Vagina (tissue), 2 donors: ENCODE data around the gene LAMA2. TPM values are rescaled to one million over a fixed set of nuclear protein-coding genes. Genes with fewer than 3 reads are reported as not detected.

Experiments
- DNase-seq, 2 donors: peaks; one replicate each; pipeline ENCODE4 v3.0.0-alpha.2; 2017; ENCODE audit errors: extremely low spot score in 2 of 2
- H3K27ac ChIP-seq: fragments of 200-600 bp; sonication (generic); one replicate; pipeline ENCODE4 v1.5.1; 2019
- H3K27me3 ChIP-seq: fragments of 200-600 bp; sonication (generic); one replicate; pipeline ENCODE4 v1.5.1; 2019
- H3K36me3 ChIP-seq, 2 donors: fragments of 200-600 bp; sonication (generic); one replicate each; pipeline ENCODE4 v1.5.1; 2017 to 2019
- H3K4me1 ChIP-seq: fragments of 200-600 bp; sonication (generic); one replicate; pipeline ENCODE4 v1.5.1; 2019
- H3K4me3 ChIP-seq, 2 donors: fragments of 200-600 bp; sonication (generic); 1 replicate in 1 of 2; 2 replicates in 1 of 2; pipeline ENCODE4 v1.5.1; 2016 to 2019
- H3K9me3 ChIP-seq: fragments of 200-600 bp; sonication (generic); one replicate; pipeline ENCODE4 v1.5.1; 2019
- CTCF ChIP-seq, 3 experiments: fragments of 450-650 bp in 2 of 3; fragments of 200-600 bp in 1 of 3; sonication (generic) in 1 of 3; IDR thresholded peaks; one replicate each; pipeline ENCODE4 v1.5.1; 2017 to 2019; ENCODE audit warnings: antibody characterized with exemption in 3 of 3, mild to moderate bottlenecking in 2 of 3, moderate library complexity in 2 of 3
- POLR2A ChIP-seq, 2 donors: fragments of 450-650 bp; IDR thresholded peaks; one replicate each; pipeline ENCODE4 v1.6.1; 2017; ENCODE audit warnings: antibody characterized with exemption in 2 of 2, mild to moderate bottlenecking in 2 of 2, moderate library complexity in 2 of 2
- POLR2AphosphoS5 ChIP-seq, 2 donors: sonication (generic); formaldehyde crosslinking; IDR thresholded peaks; one replicate each; pipeline ENCODE4 v1.9.0; 2017; ENCODE audit warnings: antibody characterized with exemption in 2 of 2, mild to moderate bottlenecking in 2 of 2, low read depth in 1 of 2; ENCODE audit not compliant: insufficient read depth in 1 of 2
- intact Hi-C: fragments of 100-400 bp; cut with DNase I; formaldehyde crosslinking; loops from one replicate; pipeline ENCODE4 v1.15.1; 2023
- total RNA-seq: library from RNA; depleted of rRNA; stranded (reverse); fragments of >200 nt; gene quantifications from one replicate; pipeline ENCODE4 v1.2.3, GENCODE V29; 2016

LAMA2 gene
- total RNA-seq, 1 donor from 2014 or later = 91.1 TPM

GRCh38 chr6:129552413-129552812 is 669.5 kb downstream of the LAMA2 start:
- DNase-seq = no peak
- no peaks in the 10 kb centered on the region for H3K9me3 ChIP-seq
- no peak overlapping the region for H3K27ac ChIP-seq
- H3K4me1 ChIP-seq = no peaks in the 10 kb centered on the region
- H3K36me3 ChIP-seq = no peaks in the 10 kb centered on the region
- intact Hi-C loops = no loop called here
- no peaks in the 10 kb centered on the region for H3K27me3 ChIP-seq
- TF ChIP-seq CTCF (IDR thresholded peaks at IDR 0.05) (no peak), POLR2A (IDR thresholded peaks at IDR 0.05) (no peak), POLR2AphosphoS5 (IDR thresholded peaks at IDR 0.05; ENCODE audit: insufficient read depth in 1 of 2, low read depth in 1 of 2) (no peak)
- no peak overlapping the region for H3K4me3 ChIP-seq

GRCh38 chr6:129555206-129555832 is 672.4 kb downstream of the LAMA2 start:
- DNase-seq = no peak
- no peaks in the 10 kb centered on the region for H3K27me3 ChIP-seq
- intact Hi-C loops = no loop called here
- no peaks in the 10 kb centered on the region for H3K9me3 ChIP-seq
- no peak overlapping the region for H3K4me3 ChIP-seq
- H3K36me3 ChIP-seq = no peaks in the 10 kb centered on the region
- no peaks in the 10 kb centered on the region for H3K4me1 ChIP-seq
- no peak overlapping the region for H3K27ac ChIP-seq
- TF ChIP-seq POLR2A (IDR thresholded peaks at IDR 0.05) = no peak
- TF ChIP-seq POLR2AphosphoS5 (IDR thresholded peaks at IDR 0.05; ENCODE audit: insufficient read depth in 1 of 2, low read depth in 1 of 2) = no peak
- no peak for TF ChIP-seq CTCF (IDR thresholded peaks at IDR 0.05)

GRCh38 chr6:129558248-129558647 is 675.3 kb downstream of the LAMA2 start:
- no peak for DNase-seq
- H3K4me3 ChIP-seq = no peak overlapping the region
- H3K36me3 ChIP-seq = no peaks in the 10 kb centered on the region
- no peak overlapping the region for H3K27ac ChIP-seq
- H3K4me1 ChIP-seq = no peaks in the 10 kb centered on the region
- TF ChIP-seq POLR2A (IDR thresholded peaks at IDR 0.05) = no peak
- no peak for TF ChIP-seq CTCF (IDR thresholded peaks at IDR 0.05)
- TF ChIP-seq POLR2AphosphoS5 (IDR thresholded peaks at IDR 0.05; ENCODE audit: insufficient read depth in 1 of 2, low read depth in 1 of 2) = no peak
- intact Hi-C loops = no loop called here
- no peaks in the 10 kb centered on the region for H3K27me3 ChIP-seq
- no peaks in the 10 kb centered on the region for H3K9me3 ChIP-seq

- Histone ChIP-seq H3K4me3 (no peak overlapping the region), H3K9me3 (no peaks in the 10 kb centered on the region), H3K36me3 (no peaks in the 10 kb centered on the region), H3K27me3 (no peaks in the 10 kb centered on the region), H3K4me1 (no peaks in the 10 kb centered on the region), H3K27ac (no peak overlapping the region)
- TF ChIP-seq POLR2AphosphoS5 (IDR thresholded peaks at IDR 0.05; ENCODE audit: insufficient read depth in 1 of 2, low read depth in 1 of 2) (no peak), POLR2A (IDR thresholded peaks at IDR 0.05) (no peak), CTCF (IDR thresholded peaks at IDR 0.05) (no peak)
- intact Hi-C loops = no loop called here
- DNase-seq = no peak
These were observed 682.4 kb downstream of the LAMA2 start for GRCh38 chr6:129565366-129565765.

- Histone ChIP-seq H3K9me3 (no peaks in the 10 kb centered on the region), H3K36me3 (no peaks in the 10 kb centered on the region), H3K27ac (no peak overlapping the region), H3K4me3 (no peak overlapping the region), H3K4me1 (no peaks in the 10 kb centered on the region), H3K27me3 (no peaks in the 10 kb centered on the region)
- TF ChIP-seq POLR2AphosphoS5 (IDR thresholded peaks at IDR 0.05; ENCODE audit: insufficient read depth in 1 of 2, low read depth in 1 of 2) (no peak), POLR2A (IDR thresholded peaks at IDR 0.05) (no peak), CTCF (IDR thresholded peaks at IDR 0.05) (no peak)
- intact Hi-C loops = no loop called here
- DNase-seq = no peak
These were observed 682.9 kb downstream of the LAMA2 start for GRCh38 chr6:129565811-129566210.
